IMR-90 (cell line): Measurements from ENCODE around the gene RBM10. TPM values are rescaled to one million over a fixed set of nuclear protein-coding genes. Genes with fewer than 3 reads are reported as not detected.
A peak's percentile ranks its signal among the peaks of the same experiment; 100 is the strongest.

ENCODE experiments used
- ATAC-seq: fragments of 200-7000 bp; cut with Tn5 transposase; 2 replicates; pipeline ENCODE4 v1.9.1; 2020; ENCODE audit warnings: low read depth, mild to moderate bottlenecking, moderate library complexity
- BruUV-seq: library from RNA; stranded (reverse); fragments of 400-500 nt; replicated peaks from 2 replicates; lab custom pipeline; 2021; lab: Mats Ljungman, UMichigan
- CTCF ChIA-PET: fragments of 300-600 bp; formaldehyde crosslinking; extraction: SDS; loops from one replicate; lab custom pipeline; 2021; ENCODE audit warnings: antibody characterized with exemption; lab: Yijun Ruan, JAX
- POLR2A ChIA-PET: fragments of 300-600 bp; sonication (Branson Sonifier 250); formaldehyde crosslinking; loops from one replicate; lab custom pipeline; 2022; ENCODE audit warnings: antibody characterized with exemption; ENCODE audit not compliant: unreplicated experiment; lab: Charles Lee
- DNase-seq: peaks from one replicate; pipeline ENCODE4 v3.0.0; 2013
- H2AFZ ChIP-seq: replicated peaks from 2 replicates; pipeline ENCODE3; 2013; ENCODE audit warnings: low read length, mild to moderate bottlenecking; ENCODE audit not compliant: poor library complexity
- H2AK5ac ChIP-seq: 2 replicates; pipeline ENCODE4 v1.6.1; 2013; ENCODE audit warnings: low read depth, low read length, inconsistent platforms
- H2AK9ac ChIP-seq: replicated peaks from 2 replicates; pipeline ENCODE3; 2013; ENCODE audit warnings: mild to moderate bottlenecking, low read depth, low read length, moderate library complexity; ENCODE audit not compliant: poor library complexity
- H2BK120ac ChIP-seq: 2 replicates; pipeline ENCODE4 v1.6.1; 2013; ENCODE audit warnings: low read depth, low read length, inconsistent platforms
- H2BK15ac ChIP-seq: 3 replicates; pipeline ENCODE4 v1.6.1; 2013; ENCODE audit warnings: low read depth, low read length, inconsistent platforms
- H2BK20ac ChIP-seq: 2 replicates; pipeline ENCODE4 v1.6.1; 2013; ENCODE audit warnings: low read depth, mild to moderate bottlenecking, inconsistent platforms, low read length, moderate library complexity
- H2BK5ac ChIP-seq: 2 replicates; pipeline ENCODE4 v1.6.1; 2013; ENCODE audit warnings: mild to moderate bottlenecking, low read depth, low read length, inconsistent platforms; ENCODE audit not compliant: poor library complexity, severe bottlenecking
- H3K14ac ChIP-seq: replicated peaks from 2 replicates; pipeline ENCODE4 v1.6.1; 2013; ENCODE audit warnings: low read depth, low read length, inconsistent platforms
- H3K18ac ChIP-seq: 2 replicates; pipeline ENCODE4 v1.6.1; 2013; ENCODE audit warnings: low read depth, low read length, control low read depth
- H3K23ac ChIP-seq: 2 replicates; pipeline ENCODE4 v1.6.1; 2013; ENCODE audit warnings: low read depth, low read length, inconsistent platforms
- H3K27ac ChIP-seq: 2 replicates; pipeline ENCODE4 v1.5.1; 2013; ENCODE audit warnings: mild to moderate bottlenecking, control low read depth, low read length; ENCODE audit not compliant: insufficient read depth
- H3K27me3 ChIP-seq: 2 replicates; pipeline ENCODE4 v1.6.1; 2013; ENCODE audit warnings: low read length; ENCODE audit not compliant: control insufficient read depth, insufficient read depth
- H3K36me3 ChIP-seq: 2 replicates; pipeline ENCODE4 v1.6.1; 2013; ENCODE audit warnings: low read length, mixed read lengths; ENCODE audit not compliant: control insufficient read depth, insufficient read depth
- H3K4ac ChIP-seq: 2 replicates; pipeline ENCODE4 v1.6.1; 2013; ENCODE audit warnings: low read depth, low read length, inconsistent platforms
- H3K4me1 ChIP-seq: 2 replicates; pipeline ENCODE4 v1.6.1; 2013; ENCODE audit warnings: low read length, mixed read lengths; ENCODE audit not compliant: control insufficient read depth, insufficient read depth
- H3K4me2 ChIP-seq: 2 replicates; pipeline ENCODE4 v1.6.1; 2013; ENCODE audit warnings: low read depth, mild to moderate bottlenecking, control low read depth, low read length, moderate library complexity
- H3K4me3 ChIP-seq: 2 replicates; pipeline ENCODE4 v1.5.1; 2013; ENCODE audit warnings: low read depth, mild to moderate bottlenecking, control low read depth, low read length, moderate library complexity; ENCODE audit not compliant: insufficient read depth
- H3K56ac ChIP-seq: 2 replicates; pipeline ENCODE4 v1.6.1; 2013; ENCODE audit warnings: low read length, inconsistent platforms; ENCODE audit not compliant: insufficient read depth; ENCODE audit errors: extremely low read depth
- H3K79me1 ChIP-seq, 2 experiments: 2 replicates each; pipeline ENCODE4 v1.6.1; 2013; ENCODE audit warnings: low read length in 2 of 2, inconsistent platforms in 1 of 2, low read depth in 1 of 2
- H3K9ac ChIP-seq: 2 replicates; pipeline ENCODE4 v1.6.1; 2013; ENCODE audit warnings: low read depth, low read length, control low read depth
- H3K9me1 ChIP-seq: 2 replicates; pipeline ENCODE4 v1.6.1; 2013; ENCODE audit warnings: low read length, inconsistent platforms; ENCODE audit not compliant: insufficient read depth
- H3K9me3 ChIP-seq: 2 replicates; pipeline ENCODE4 v1.6.1; 2013; ENCODE audit warnings: low read length; ENCODE audit not compliant: control insufficient read depth, insufficient read depth
- H4K20me1 ChIP-seq: 2 replicates; pipeline ENCODE4 v1.6.1; 2013; ENCODE audit warnings: low read length, inconsistent platforms; ENCODE audit not compliant: insufficient read depth
- H4K5ac ChIP-seq: 2 replicates; pipeline ENCODE4 v1.6.1; 2013; ENCODE audit warnings: mild to moderate bottlenecking, low read depth, low read length, control low read depth
- H4K8ac ChIP-seq, 2 experiments: 2 replicates each; pipeline ENCODE4 v1.6.1; 2013; ENCODE audit warnings: low read depth in 2 of 2, low read length in 2 of 2, control low read depth in 1 of 2, inconsistent platforms in 1 of 2
- H4K91ac ChIP-seq: 2 replicates; pipeline ENCODE4 v1.6.1; 2013; ENCODE audit warnings: low read depth, low read length, inconsistent platforms; ENCODE audit not compliant: insufficient read depth
- CEBPB ChIP-seq: IDR thresholded peaks from 2 replicates; pipeline ENCODE4 v1.6.1; 2012; ENCODE audit warnings: low read depth, low read length, improper control_type of control experiment
- RFX5 ChIP-seq: IDR thresholded peaks from 2 replicates; pipeline ENCODE4 v1.8.0; 2012; ENCODE audit warnings: low read depth, mild to moderate bottlenecking, low read length, moderate library complexity
- WGBS, 2 experiments: methylation state at CpG; one replicate each; pipeline versions ENCODE4 v1.1.5 to v1.1.7; 2013; ENCODE audit warnings: missing lambda C conversion rate in 2 of 2; ENCODE audit not compliant: insufficient read length in 1 of 2; ENCODE audit errors: extremely low coverage in 2 of 2; 5-methylcytosine and 5-hydroxymethylcytosine counted together
- dilution Hi-C: fragments of 300-500 bp; cut with HindIII; formaldehyde crosslinking; loops from one replicate; pipeline ENCODE4 v1.14.3; 2018; ENCODE audit warnings: low sequenced_read_pairs; ENCODE audit not compliant: unreplicated experiment
- in situ Hi-C: fragments of 300-500 bp; cut with MboI; formaldehyde crosslinking; loops from 3 replicates; pipeline ENCODE4 v1.14.3; 2019; ENCODE audit warnings: low sequenced_read_pairs, inconsistent platforms, mixed read lengths
- intact Hi-C: fragments of 100-400 bp; cut with micrococcal nuclease; formaldehyde crosslinking; loops from 2 replicates; pipeline ENCODE4 v1.10.0; 2022
- polyA plus RNA-seq, 3 experiments: library from polyadenylated mRNA; depleted of rRNA; stranded (reverse); fragments of >200 nt; gene quantifications; 2 replicates each; pipeline ENCODE4 v1.2.3, GENCODE V29; 2012; ENCODE audit warnings: low replicate concordance in 1 of 3
- total RNA-seq: library from RNA; depleted of rRNA; stranded (reverse); fragments of >200 nt; gene quantifications from 2 replicates; pipeline ENCODE4 v1.2.3, GENCODE V29; 2012
- TF ChIP-seq, protein P1 (sequence below): conservative IDR thresholded peaks from 2 replicates; pipeline ENCODE4 v1.5.1; 2012; ENCODE audit warnings: mild to moderate bottlenecking, low read depth, low read length, improper control_type of control experiment

RBM10 gene
- total and polyA plus RNA-seq, 2 of the 4 experiments (the other 2 are of a cell fraction) = 33.4 to 36.0 TPM

- Histone ChIP-seq H3K4me3 (no peak overlapping the region), H2AFZ (no peak overlapping the region), H2BK15ac (no peak overlapping the region), H3K56ac (no peak overlapping the region), H3K9me3 (no peaks in the 10 kb centered on the region), H3K9me1 (peaks cover 5% of the 10 kb centered on the region; the same call in 1 of the 2 replicates), H3K18ac (no peak overlapping the region), H3K9ac (no peak overlapping the region), H4K5ac (no peak overlapping the region), H3K27ac (no peak overlapping the region), H3K36me3 (peaks cover 62% of the 10 kb centered on the region), H3K4me2 (peak overlapping the region; percentile 24; the same call in 1 of the 2 replicates), H2BK120ac (no peak overlapping the region), H3K14ac (no peak overlapping the region), H2BK5ac (no peak overlapping the region), H4K20me1 (peaks cover 82% of the 10 kb centered on the region), H4K91ac (no peak overlapping the region), H3K4ac (no peak overlapping the region), H4K8ac (no peak overlapping the region), H2AK9ac (no peak overlapping the region), H2BK20ac (no peak overlapping the region), H2AK5ac (no peak overlapping the region), H3K23ac (no peak overlapping the region), H3K27me3 (no peaks in the 10 kb centered on the region; the same call in 1 of the 2 replicates), H3K79me1 (peaks cover 34 to 69% of the 10 kb centered on the region in 2 experiments), H3K4me1 (peaks cover 24% of the 10 kb centered on the region)
- WGBS, 2 experiments = no CpG with 5 or more reads among the region's 10 CpGs
- in situ Hi-C loops (loop anchor here (10.0 kb wide), 2 partner anchors 187 to 327 kb away; no protein-coding TSS in a partner anchor), dilution Hi-C loops (no loop called here), intact Hi-C loops (no loop called here)
- no peak for TF ChIP-seq RFX5
- no peak for TF ChIP-seq CEBPB
- TF ChIP-seq, protein P1, sequence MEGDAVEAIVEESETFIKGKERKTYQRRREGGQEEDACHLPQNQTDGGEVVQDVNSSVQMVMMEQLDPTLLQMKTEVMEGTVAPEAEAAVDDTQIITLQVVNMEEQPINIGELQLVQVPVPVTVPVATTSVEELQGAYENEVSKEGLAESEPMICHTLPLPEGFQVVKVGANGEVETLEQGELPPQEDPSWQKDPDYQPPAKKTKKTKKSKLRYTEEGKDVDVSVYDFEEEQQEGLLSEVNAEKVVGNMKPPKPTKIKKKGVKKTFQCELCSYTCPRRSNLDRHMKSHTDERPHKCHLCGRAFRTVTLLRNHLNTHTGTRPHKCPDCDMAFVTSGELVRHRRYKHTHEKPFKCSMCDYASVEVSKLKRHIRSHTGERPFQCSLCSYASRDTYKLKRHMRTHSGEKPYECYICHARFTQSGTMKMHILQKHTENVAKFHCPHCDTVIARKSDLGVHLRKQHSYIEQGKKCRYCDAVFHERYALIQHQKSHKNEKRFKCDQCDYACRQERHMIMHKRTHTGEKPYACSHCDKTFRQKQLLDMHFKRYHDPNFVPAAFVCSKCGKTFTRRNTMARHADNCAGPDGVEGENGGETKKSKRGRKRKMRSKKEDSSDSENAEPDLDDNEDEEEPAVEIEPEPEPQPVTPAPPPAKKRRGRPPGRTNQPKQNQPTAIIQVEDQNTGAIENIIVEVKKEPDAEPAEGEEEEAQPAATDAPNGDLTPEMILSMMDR = no peak
- DNase-seq (peak; percentile 20), ATAC-seq (no peak)
- no TSS peak for BruUV-seq
- ChIA-PET POLR2A (no interaction called here), CTCF (no interaction called here)
These were observed 53.1 kb downstream of the RBM10 start for GRCh38 chrX:47198026-47198686.
